Hypothalamus (tissue), 51 donors: ENCODE results near the gene SOAT2.

ENCODE experiments used
- DNase-seq, 51 donors: peaks; one replicate each; lab custom pipeline; 2025; lab: John Stamatoyannopoulos, UW

SOAT2 gene

DNA sequence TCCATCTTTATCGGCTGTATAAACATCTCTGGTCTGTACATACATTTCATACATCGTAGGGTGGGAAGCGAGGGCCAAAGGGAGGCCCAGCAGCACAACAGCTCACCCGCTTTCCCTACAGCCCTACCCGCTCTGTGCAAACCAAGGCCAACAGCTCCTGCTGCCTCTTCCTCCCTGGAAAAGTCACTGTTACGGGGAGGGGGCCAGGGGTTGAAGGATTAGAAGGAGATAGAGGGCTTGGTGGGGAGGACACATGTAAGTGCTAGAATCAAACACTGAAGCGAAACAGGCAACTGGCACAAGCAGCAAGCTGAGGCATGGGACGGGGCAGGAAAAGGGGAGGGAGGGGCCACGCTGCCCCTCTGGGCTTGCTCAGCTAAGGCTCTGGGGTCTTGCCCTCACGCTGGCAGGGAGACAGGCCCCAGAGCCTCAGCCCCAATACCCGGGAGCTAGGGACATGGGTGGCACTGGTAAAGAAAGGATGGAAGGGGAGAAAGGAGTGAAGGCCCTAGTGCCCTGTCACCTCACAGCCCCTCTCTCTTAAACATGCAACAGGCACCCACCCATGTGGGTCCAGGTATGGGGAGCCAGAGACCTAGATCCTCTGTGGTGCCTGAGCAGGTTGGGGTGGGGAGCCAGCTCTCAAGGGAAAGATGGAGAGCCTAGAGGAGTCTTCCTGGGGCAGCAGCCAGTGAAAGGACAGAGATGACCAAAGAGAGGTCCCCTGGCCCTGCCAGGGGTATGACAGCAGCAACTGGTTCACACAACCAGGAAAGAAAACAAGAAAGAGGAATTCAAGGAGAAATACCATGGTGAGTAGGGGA is 38.5 kb upstream of the SOAT2 start:
- no peak for DNase-seq

DNA sequence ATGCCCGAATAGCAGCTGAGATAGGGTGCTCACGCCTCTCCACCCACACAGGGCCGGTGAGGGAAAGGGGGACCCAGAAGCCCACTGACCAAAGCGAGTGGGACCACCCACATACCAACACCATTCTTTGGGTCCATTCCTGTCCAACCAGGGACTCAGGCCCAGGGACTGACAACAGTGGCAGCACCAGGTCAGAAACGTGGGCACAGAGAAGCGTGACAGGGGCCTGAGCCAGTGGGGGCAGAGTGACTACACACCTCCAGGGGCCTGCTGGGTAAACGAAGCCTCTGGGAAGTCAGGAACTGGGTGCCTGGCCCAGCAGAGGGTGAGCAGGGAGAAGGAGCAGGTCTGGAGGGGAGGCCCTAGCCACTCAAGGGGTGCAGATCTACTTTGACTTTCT is 37.8 kb upstream of the SOAT2 start:
- no peak for DNase-seq

DNA sequence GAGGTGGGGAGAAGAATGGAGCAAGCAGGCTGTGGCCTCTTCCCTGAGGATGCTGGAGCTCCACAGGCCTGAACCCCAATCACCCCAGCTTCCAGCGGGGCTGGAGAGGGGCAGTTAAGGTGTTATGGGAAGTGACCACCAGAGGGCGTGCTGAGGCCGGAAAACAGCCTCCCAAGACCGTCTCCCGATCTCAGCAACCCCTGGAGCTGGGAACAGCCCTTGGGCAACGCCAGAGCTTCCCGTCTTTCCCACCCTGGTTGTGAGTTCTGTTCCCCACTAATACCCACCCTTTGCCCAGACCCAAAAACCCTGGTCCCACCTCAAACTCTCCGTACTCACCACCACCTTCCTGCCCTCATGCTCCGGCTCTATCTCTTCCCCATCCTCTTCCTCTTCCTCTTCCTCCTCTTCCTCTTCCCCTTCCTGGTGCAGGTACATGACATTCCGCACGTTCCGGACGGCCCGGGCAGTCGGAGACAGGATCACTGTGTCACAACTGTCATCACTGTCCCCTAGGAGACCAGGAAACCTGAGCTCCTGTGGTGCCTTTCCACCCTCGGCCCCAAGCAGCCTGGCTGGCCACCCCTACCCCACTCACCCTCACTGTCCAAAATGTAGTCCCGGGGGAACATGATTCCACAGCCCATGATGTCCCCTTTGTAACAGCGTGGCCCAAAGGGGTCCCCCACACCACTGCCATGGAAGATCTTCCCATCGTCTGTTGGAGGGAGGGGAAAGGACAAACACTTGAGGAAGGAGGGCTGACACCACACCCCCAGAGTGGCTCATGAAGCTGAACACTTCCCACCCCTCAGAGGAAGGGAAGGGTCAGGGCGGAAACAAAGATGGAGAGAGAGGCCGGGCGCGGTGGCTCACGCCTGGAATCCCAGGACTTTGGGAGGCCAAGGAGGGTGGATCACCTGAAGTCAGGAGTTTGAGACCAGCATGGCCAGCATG is 37.0 kb upstream of the SOAT2 start:
- peak in 44 of 51 donors; percentile 14 to 81 (median 55) for DNase-seq

DNA sequence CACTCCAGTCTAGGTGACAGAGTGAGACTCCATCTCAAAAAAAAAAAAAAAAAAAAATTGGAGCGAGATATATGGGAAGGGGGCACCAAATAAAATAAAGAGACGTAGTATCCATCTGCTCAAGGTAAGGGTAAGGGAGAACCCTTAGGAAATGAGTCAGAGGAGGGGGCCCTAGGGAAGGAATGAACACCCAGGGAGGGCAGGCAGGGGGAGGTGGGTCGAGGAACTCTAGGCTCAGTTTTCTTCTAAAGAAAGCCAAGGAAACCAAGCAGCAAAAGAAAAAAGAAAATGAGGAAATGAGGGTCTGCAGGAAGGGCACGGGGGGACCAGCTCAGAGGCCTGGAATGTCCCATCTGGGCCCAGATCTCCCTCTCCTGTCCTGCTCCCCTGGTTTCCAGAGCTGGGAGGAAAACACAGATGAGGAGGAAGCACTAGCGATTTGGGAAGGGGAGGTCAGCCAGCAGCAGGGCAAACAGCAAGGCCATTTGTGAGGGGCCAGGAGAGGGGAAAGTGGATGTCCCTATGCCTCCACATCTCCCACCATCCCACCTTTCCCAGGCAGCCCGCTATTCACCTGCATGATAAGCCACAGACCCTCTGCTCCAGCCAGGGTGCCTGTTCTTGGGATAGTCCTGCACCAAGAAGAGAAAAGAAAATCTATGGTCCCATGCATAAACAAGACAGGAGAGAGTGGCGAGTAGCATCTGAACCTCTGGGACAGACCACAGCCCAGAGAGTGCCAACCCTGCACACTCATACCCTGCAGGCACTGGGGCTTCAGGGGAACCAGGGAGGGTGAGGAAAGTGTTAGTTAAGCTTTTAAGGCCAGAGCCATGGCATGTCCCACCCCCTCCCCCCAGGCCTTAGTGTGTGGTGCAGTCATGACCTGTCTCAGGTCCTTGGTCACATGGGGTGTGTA is 36.0 kb upstream of the SOAT2 start:
- no peak for DNase-seq

DNA sequence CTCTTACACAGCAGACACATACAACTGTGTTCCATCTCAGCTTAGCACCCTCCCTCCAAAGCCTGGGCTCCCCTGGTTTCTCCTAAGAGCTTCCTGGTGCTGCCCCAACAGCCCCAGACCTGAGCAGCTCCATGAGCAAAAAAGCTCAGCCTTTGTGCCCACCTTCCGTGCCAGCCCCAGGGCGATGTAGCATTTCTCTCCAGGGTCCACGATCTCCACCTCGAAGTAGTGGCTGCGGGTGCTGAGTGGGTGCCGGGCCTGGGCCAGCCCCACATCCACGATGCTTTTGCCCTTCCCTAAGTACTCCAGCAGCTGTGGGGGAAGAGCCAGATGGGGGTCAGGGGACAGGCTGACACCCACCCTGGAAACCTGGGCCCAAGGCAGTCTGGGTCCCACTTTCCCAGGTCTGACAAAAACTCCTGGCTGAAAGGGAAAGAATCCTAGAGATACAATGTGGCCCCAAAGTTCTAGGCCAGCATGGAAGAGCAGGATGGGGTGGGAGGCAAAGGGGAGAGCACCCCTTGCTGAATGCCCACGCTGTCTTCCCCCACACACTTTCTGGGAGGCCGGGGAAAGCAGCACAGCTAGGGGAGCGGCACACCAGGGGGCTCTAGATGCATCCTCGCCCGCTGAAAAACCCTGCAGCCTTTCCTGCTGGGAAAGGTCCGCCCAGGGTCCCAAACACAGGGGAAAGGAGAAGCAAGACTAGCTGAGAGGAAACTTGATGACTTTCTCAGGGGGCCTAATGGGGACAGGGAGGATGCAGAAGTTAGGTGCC is 35.1 kb upstream of the SOAT2 start:
- DNase-seq = no peak

DNA sequence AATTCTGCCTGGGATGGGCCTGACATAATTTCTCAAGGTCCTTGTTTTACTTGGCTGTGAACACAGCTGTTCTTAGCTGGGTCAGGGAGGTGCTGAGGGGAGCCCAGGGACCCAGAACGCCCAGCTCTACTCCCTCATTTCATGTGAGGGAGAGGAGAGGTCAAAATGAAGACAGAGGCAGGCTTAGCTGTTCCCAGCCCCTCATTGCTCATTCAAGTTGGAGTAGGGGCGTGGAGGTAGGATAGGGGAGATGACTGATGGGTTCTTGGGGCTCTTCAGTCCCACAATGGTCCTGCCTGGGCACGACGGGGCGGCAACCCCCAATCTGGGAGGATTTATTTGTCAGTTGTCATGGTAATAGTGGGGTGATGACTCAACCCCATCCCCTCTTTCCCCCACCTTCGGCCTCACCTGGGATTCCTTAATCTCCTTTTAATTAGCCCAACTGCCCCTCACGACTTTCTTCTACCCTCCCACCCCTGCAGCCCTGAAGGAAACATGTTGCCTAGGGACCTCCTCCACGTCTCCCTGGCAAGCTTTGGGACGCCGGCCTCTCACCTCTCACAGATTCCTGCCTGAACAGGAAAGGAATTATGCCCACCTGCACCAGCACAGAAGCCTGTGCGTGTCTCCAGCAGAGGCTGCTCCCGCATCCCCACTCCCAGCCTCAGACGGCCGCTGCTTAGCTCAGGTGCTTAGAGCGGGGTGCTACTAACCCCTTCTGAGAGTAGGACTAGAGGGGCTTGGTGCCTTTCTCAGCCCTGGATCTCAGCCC is 34.3 kb upstream of the SOAT2 start:
- DNase-seq = no peak

DNA sequence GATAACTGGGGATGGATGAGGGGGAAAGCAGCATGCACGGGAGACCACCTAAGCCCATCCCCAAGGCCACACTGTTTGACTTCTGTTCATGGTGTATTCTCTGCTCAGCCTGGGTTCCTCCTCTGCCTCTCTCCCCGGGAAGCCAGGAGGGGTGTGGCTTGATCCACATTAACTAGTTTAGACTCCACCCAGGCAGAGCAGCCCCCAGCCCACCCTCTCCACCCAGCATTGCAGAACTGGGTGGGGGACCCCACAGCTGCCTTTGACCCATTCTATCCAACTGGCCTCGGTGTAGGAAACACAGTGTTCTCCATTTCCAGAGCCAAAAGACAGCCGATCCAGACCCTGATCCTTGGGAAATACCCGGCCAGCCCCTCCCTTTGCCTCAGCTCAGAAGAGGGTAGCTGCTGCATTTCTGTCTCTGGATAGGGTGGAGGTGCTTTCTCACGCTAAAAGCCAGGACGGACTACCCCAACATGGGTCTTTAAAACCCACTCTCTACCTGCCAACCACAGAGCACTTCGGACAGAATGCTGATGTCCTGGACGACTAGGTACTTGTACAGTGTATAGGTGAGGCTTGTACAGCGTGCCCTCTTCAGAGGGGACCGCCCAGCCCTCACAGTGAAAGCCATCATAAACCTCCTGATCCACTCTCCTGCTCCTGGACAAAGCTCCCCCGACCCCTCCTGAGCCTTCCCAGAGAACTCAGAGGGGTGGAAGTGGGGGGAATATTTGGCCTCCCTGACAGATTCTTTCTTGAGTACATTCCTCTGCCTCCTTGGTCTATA is 33.5 kb upstream of the SOAT2 start:
- DNase-seq = no peak

DNA sequence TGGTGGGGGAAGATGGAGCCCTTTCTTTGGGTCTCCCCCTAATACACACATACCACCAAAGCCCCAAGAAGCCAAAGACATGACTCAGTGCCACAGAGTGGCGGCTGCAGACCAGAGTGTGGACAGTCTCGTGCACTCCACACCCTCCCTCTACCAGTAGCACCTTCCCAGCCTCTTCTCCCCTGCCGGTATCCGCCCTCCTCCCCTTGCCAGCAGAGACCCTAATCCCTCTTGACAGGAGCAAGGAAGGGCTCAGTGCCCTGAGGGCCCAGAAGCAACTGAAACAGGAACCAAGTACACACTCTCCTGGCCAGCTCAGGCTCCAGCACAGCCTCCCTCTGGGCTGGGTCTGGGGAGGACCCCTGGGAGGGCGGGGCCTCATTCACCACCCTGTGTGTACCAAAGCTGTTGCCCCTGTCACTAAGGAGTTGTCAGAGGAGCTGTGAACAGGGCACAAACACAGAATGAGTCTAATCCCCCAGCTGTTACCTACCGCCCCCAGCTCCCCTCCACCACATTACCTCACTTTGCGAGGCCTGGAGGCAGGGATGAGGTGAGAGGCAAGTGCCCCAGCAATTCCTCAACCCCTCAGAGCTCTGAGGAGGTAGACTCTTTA is 32.3 kb upstream of the SOAT2 start:
- no peak for DNase-seq

DNA sequence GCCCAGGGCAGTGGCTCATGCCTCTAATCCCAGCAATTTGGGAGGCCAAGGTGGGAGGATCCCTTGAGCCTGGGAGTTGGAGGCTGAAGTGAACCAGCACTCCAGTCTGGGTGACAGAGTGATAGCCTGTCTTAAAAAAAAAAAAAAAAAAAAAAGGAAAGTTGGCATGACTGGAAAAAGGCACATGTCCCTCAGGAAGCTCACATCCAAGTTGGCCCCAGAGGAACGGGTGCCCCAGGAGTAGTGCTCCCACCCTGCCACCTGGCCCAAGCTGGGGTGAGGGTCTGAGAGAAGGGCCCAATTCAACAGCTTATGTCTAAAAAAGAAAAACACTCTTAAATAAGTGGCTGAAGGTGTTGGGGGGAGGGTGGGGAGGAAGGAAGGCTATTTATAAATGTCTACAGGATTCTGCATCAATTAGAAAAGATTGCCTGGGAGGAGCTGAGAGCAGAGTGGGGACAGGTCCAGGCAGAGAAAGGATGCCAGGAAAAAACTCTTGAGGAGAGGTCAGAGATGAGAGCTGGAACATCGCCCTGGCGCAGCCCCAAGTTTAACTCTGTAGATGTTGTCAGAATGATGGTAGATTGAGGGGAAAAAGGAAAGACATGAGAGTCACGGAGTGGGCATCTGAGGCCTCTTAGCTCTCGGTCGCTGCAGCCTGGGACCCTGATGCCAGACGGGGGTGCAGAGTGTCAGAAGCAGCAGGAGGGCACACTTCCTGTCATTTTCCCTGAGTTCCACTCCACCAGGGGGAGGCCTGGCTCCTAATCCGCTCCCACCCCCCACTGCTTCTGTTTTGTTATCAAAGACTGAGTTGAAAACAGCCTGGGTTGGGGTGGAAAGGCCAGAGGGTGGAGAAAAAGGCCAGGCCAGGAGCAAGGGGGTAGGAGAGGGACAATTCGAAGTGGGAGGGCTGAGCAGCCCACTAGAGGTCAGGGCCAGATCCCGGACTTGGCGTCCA is 31.4 kb upstream of the SOAT2 start:
- no peak for DNase-seq

DNA sequence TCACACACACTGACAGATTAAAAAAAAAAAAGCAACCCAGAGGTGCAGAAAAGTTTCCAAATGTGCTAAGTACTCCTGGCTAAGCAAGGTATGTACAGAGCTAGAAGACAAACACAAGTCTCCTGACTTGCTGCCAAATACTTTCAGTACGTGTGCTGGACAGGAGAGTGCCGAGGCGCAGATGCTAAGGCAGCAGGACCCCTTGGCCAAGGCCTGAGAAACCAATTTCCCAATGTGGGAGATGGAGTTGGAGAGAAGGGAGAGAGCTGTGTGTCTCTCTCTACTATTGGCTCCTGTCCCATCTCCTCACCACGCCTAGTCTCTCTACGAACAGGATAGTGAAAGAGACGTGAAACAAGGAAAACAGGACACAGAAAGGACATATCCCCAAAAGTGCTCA is 29.4 kb upstream of the SOAT2 start:
- no peak for DNase-seq

DNA sequence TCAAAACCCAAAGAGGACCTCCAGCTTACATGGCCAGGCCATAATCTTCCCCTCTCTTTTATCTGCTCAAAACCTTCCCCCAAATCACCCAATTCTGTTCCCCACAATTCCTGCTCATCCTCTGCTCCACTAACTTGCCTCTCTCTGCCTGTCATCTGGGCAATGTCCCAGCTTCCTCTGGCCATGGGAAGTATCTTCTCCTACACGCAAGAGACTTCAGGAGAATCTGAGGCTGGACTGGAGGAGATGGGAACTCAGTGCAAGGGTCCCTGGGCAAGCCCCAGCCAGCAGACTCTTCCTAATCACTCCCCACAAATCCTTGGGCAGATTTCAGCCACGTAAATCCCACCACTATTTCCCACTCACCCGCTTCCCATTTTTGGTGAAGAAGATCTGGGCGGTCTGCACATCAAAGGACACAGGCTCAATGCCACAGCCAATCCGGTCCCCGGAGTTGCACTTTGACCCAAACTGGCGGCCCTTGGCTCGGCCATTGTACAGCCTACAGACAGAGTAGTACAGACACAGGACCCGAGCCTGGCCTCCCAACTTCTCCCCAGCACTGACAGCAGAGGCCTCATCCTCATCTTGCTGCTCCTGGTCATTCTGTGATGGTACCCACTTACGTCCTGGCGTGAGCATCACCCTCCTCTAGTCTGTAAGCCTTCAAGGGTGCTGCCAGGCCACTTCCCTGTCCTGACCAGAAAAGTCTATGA is 28.8 kb upstream of the SOAT2 start:
- DNase-seq = no peak

DNA sequence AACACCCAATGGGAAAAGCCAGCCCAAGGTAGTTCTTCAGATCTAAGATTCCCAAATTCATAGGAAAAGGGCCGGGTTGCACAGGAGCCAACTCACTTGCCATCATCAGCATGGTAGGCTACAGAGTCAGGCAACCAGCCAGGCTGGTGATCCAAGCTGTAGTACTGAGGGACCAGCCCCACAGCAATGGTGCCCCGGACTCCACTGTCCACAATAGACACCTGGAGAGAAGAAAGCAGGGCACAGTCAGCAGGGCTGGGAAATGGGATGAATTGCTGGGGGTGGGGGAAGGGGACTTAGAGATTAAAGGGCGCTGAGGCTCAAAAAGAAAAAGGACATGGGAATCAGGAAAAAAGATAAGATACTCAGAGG is 28.3 kb upstream of the SOAT2 start:
- DNase-seq = no peak

DNA sequence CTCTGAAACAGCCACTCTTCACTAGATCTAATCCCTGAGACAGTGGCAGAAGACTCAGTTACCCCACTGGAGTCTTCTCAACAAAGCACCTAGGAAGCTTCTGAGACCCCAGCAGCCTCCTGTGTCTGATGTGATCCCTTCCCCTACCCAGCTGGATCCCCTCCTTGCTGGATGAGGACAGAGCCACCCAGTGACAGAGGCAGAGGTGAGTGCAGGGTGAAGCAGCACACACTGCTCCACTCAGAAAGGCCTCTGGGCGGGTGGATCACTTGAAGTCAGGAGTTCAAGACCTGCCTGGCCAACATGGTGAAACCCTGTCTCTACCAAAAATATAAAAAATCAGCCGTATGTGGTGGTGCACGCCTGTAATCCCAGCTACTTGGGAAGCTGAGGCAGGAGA is 26.8 kb upstream of the SOAT2 start:
- DNase-seq = no peak

DNA sequence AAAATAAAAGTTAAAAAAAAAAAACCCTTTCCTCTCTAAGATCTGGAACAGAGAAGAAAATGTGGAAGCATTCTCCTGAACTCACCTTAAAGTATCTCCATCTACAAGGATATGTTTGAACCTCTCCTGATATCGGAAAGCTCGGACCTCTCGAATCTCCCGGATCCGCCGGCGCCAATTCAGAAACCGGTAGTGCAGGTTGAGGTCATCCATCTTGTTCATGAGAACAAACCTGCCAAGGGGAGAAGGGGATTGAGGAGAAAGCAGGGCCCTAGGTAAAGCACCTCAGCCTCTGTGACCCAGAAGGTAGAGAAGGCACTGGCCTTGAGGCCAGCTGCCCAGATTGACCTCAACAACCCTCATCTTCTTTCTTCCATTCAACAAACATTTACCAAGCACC is 26.3 kb upstream of the SOAT2 start:
- DNase-seq = no peak

DNA sequence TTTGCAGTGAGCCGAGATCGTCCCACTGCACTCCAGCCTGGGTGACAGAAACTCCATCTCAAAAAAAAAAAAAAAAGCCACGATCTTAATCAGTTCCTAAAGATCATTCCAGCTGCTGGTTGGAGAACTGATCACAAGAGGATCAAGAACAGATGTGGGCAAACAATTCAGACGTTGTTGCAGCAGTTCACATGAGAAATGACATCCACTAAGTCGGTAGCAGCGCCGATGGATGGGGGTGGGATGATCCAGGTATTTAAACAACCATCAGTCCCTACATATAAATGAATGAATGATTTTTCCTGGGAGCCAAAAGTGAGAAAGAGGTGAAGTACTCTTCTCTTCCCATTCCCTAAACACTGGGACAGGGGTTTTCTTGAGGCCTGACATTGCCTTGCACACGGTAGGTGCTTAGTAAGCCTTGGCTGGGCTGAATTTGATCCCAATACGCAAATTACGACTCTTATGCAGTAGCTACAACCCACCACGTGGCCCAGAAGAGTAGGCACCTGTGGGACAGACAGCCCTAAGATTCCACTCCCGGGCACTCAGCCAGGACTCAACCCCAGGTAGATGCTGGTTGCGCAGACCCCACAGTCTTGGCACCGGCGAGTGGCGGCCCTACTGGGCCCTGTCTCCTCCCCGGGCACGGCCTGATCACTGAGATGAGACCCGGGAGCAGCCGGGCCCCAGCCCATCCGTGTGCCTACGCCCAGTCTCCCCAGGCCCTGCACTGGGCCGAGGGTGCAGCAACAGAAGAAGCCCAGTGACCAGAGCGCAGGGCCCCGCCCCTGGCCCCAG is 24.7 kb upstream of the SOAT2 start:
- DNase-seq = peak in 8 of 51 donors; percentile 54 to 77 (median 67)
